ENCODE measurements around the gene BNC2. TPM values are rescaled to one million over a fixed set of nuclear protein-coding genes. Genes with fewer than 3 reads are reported as not detected.
A peak's percentile ranks its signal among the peaks of the same experiment; 100 is the strongest.

Gene BNC2
- total RNA-seq, 1 donor: 53.9 TPM

- Histone ChIP-seq H3K79me2 (ENCODE audit: insufficient read depth, low read length) (peaks cover 91% of the 10 kb centered on the region), H3K4me3 (ENCODE audit: insufficient read depth, low read length) (no peak overlapping the region), H3K27me3 (ENCODE audit: insufficient read depth, low read length) (no peaks in the 10 kb centered on the region), H4K20me1 (ENCODE audit: insufficient read depth, low read length) (peaks cover 11% of the 10 kb centered on the region), H3K27ac (ENCODE audit: low read depth, low read length) (no peak overlapping the region), H3K4me2 (ENCODE audit: insufficient read depth, low read length) (no peak overlapping the region), H3K9me3 (ENCODE audit: low read depth, low read length) (no peaks in the 10 kb centered on the region), H3K36me3 (ENCODE audit: insufficient read depth, low read length) (no peaks in the 10 kb centered on the region), H3K4me1 (ENCODE audit: insufficient read depth, low read length) (peaks cover 17% of the 10 kb centered on the region), H2AFZ (ENCODE audit: low read length) (no peak overlapping the region)
- DNase-seq (ENCODE audit: insufficient read length, low spot score, missing footprints): no peak
- no peak for TF ChIP-seq CTCF (IDR thresholded peaks at IDR 0.05; ENCODE audit: extremely low read depth, low read depth, low read length)
Observed at GRCh38 chr9:16834817-16835216, 35.7 kb downstream of the BNC2 start.

GRCh38 chr9:16833296-16833835, 37.1 kb downstream of the BNC2 start:
- no peak overlapping the region for H3K27ac ChIP-seq (ENCODE audit: low read depth, low read length)
- TF ChIP-seq CTCF (IDR thresholded peaks at IDR 0.05; ENCODE audit: extremely low read depth, low read depth, low read length): no peak
- H3K79me2 ChIP-seq (ENCODE audit: insufficient read depth, low read length): peaks cover 91% of the 10 kb centered on the region
- no peak for DNase-seq (ENCODE audit: insufficient read length, low spot score, missing footprints)
- H3K36me3 ChIP-seq (ENCODE audit: insufficient read depth, low read length): no peaks in the 10 kb centered on the region
- no peak overlapping the region for H3K4me2 ChIP-seq (ENCODE audit: insufficient read depth, low read length)
- peaks cover 27% of the 10 kb centered on the region for H3K4me1 ChIP-seq (ENCODE audit: insufficient read depth, low read length)
- peaks cover 6% of the 10 kb centered on the region for H4K20me1 ChIP-seq (ENCODE audit: insufficient read depth, low read length)
- no peak overlapping the region for H2AFZ ChIP-seq (ENCODE audit: low read length)
- H3K9me3 ChIP-seq (ENCODE audit: low read depth, low read length): no peaks in the 10 kb centered on the region
- no peaks in the 10 kb centered on the region for H3K27me3 ChIP-seq (ENCODE audit: insufficient read depth, low read length)
- no peak overlapping the region for H3K4me3 ChIP-seq (ENCODE audit: insufficient read depth, low read length)

DNA sequence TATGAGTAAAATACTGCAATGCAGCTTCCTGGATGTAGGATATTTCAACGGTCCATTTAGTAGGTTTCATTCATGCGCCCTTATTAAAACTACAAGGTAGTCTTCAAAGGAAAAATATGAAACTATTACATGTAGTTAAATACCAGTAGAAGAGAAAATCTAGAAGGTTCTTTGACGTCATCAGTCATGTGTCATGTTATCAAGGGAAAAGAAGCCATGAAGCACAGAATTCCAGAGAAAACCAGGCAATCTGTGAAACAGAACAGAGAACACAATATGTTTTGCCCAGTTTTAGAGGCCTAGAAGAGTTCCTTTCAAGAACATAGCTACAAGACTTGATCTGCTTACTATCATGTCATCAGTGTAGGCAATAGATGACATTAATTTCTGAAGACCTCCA, 38.4 kb downstream of the BNC2 start:
- H3K4me2 ChIP-seq (ENCODE audit: insufficient read depth, low read length): no peak overlapping the region
- no peak for DNase-seq (ENCODE audit: insufficient read length, low spot score, missing footprints)
- H2AFZ ChIP-seq (ENCODE audit: low read length): no peak overlapping the region
- H3K79me2 ChIP-seq (ENCODE audit: insufficient read depth, low read length): peaks cover 91% of the 10 kb centered on the region
- no peak overlapping the region for H3K27ac ChIP-seq (ENCODE audit: low read depth, low read length)
- no peak overlapping the region for H3K4me3 ChIP-seq (ENCODE audit: insufficient read depth, low read length)
- H3K9me3 ChIP-seq (ENCODE audit: low read depth, low read length): no peaks in the 10 kb centered on the region
- no peaks in the 10 kb centered on the region for H3K36me3 ChIP-seq (ENCODE audit: insufficient read depth, low read length)
- H3K4me1 ChIP-seq (ENCODE audit: insufficient read depth, low read length): peaks cover 37% of the 10 kb centered on the region
- no peaks in the 10 kb centered on the region for H3K27me3 ChIP-seq (ENCODE audit: insufficient read depth, low read length)
- H4K20me1 ChIP-seq (ENCODE audit: insufficient read depth, low read length): peaks cover 6% of the 10 kb centered on the region
- no peak for TF ChIP-seq CTCF (IDR thresholded peaks at IDR 0.05; ENCODE audit: extremely low read depth, low read depth, low read length)

DNA sequence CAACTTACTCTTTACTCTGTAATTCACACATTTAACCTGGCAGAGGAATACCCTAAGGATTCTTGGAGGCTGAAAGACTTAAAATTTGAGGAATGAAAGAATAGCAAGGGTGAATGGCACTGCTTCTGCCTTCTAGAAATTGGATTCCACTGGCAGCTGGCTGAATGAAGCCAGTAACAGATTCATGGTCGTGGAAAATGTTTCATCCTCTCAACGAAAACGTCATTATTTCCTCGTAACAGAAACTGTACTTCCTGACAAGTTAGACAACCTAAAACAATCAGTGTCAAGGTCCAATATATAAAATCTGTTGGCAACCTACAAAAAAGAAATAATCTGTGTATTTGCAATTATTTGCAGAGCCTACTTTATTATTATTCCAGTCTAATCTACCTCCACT, 39.7 kb downstream of the BNC2 start:
- H3K9me3 ChIP-seq (ENCODE audit: low read depth, low read length): no peaks in the 10 kb centered on the region
- H3K4me1 ChIP-seq (ENCODE audit: insufficient read depth, low read length): peaks cover 46% of the 10 kb centered on the region
- no peak overlapping the region for H2AFZ ChIP-seq (ENCODE audit: low read length)
- no peak for TF ChIP-seq CTCF (IDR thresholded peaks at IDR 0.05; ENCODE audit: extremely low read depth, low read depth, low read length)
- H3K27me3 ChIP-seq (ENCODE audit: insufficient read depth, low read length): no peaks in the 10 kb centered on the region
- no peaks in the 10 kb centered on the region for H3K36me3 ChIP-seq (ENCODE audit: insufficient read depth, low read length)
- H3K4me2 ChIP-seq (ENCODE audit: insufficient read depth, low read length): peak overlapping the region; percentile 47
- H3K79me2 ChIP-seq (ENCODE audit: insufficient read depth, low read length): peaks cover 90% of the 10 kb centered on the region
- H3K27ac ChIP-seq (ENCODE audit: low read depth, low read length): peak overlapping the region; percentile 57
- H3K4me3 ChIP-seq (ENCODE audit: insufficient read depth, low read length): no peak overlapping the region
- H4K20me1 ChIP-seq (ENCODE audit: insufficient read depth, low read length): peaks cover 6% of the 10 kb centered on the region
- peak; percentile 73 for DNase-seq (ENCODE audit: insufficient read length, low spot score, missing footprints)
